Astrocyte (in vitro differentiated cells and primary cell): ENCODE data around the gene EDEM3. TPM values are rescaled to one million over a fixed set of nuclear protein-coding genes. Genes with fewer than 3 reads are reported as not detected.

ENCODE experiments used
- DNase-seq: peaks from one replicate; pipeline ENCODE4 v3.0.0-alpha.2; 2010; ENCODE audit warnings: low read depth
- FAIRE-seq: peaks from 2 replicates; lab custom pipeline; 2011; peaks lifted over from hg19 to GRCh38; lab: Jason Lieb, UNC
- H2AFZ ChIP-seq: 2 replicates; pipeline ENCODE4 v1.6.0; 2012; ENCODE audit warnings: low read depth, low read length, inconsistent platforms
- H3K27ac ChIP-seq: 2 replicates; pipeline ENCODE4 v1.5.1; 2011; ENCODE audit warnings: low read depth, low read length, inconsistent platforms
- H3K27me3 ChIP-seq: 2 replicates; pipeline ENCODE4 v1.6.0; 2011; ENCODE audit warnings: low read length, inconsistent platforms; ENCODE audit not compliant: insufficient read depth
- H3K36me3 ChIP-seq: 2 replicates; pipeline ENCODE4 v1.5.1; 2011; ENCODE audit warnings: low read length, inconsistent platforms; ENCODE audit not compliant: insufficient read depth
- H3K4me1 ChIP-seq: 2 replicates; pipeline ENCODE4 v1.5.1; 2011; ENCODE audit warnings: low read length, inconsistent platforms; ENCODE audit not compliant: insufficient read depth
- H3K4me2 ChIP-seq: 2 replicates; pipeline ENCODE4 v1.6.0; 2012; ENCODE audit warnings: low read length, inconsistent platforms
- H3K4me3 ChIP-seq: 2 replicates; pipeline ENCODE4 v1.5.1; 2011; ENCODE audit warnings: low read depth, mild to moderate bottlenecking, low read length, inconsistent platforms; ENCODE audit not compliant: insufficient read depth
- H3K79me2 ChIP-seq: 2 replicates; pipeline ENCODE4 v1.6.0; 2012; ENCODE audit warnings: mild to moderate bottlenecking, low read length, inconsistent platforms; ENCODE audit not compliant: insufficient read depth
- H3K9ac ChIP-seq: 2 replicates; pipeline ENCODE4 v1.6.0; 2012; ENCODE audit warnings: mild to moderate bottlenecking, low read length, inconsistent platforms
- H3K9me3 ChIP-seq: 2 replicates; pipeline ENCODE4 v1.5.1; 2012; ENCODE audit warnings: low read depth, mild to moderate bottlenecking, low read length, inconsistent platforms; ENCODE audit not compliant: insufficient read depth
- H4K20me1 ChIP-seq: 2 replicates; pipeline ENCODE4 v1.6.0; 2012; ENCODE audit warnings: low read length, inconsistent platforms; ENCODE audit not compliant: insufficient read depth
- H3K27ac Mint-ChIP-seq: one replicate; pipeline ENCODE4 v1.8.0; 2021; ENCODE audit warnings: mild to moderate bottlenecking, mixed read lengths; ENCODE audit not compliant: unreplicated experiment
- H3K27me3 Mint-ChIP-seq: one replicate; pipeline ENCODE4 v1.8.0; 2021; ENCODE audit warnings: low read depth, mixed read lengths; ENCODE audit not compliant: unreplicated experiment
- H3K36me3 Mint-ChIP-seq: one replicate; pipeline ENCODE4 v1.8.0; 2021; ENCODE audit warnings: low read depth, mixed read lengths; ENCODE audit not compliant: unreplicated experiment
- H3K4me1 Mint-ChIP-seq: one replicate; pipeline ENCODE4 v1.8.0; 2021; ENCODE audit warnings: low read depth, mixed read lengths; ENCODE audit not compliant: unreplicated experiment
- H3K4me3 Mint-ChIP-seq: one replicate; pipeline ENCODE4 v1.8.0; 2021; ENCODE audit warnings: mild to moderate bottlenecking, moderate library complexity, mixed read lengths; ENCODE audit not compliant: unreplicated experiment
- H3K9me3 Mint-ChIP-seq: one replicate; pipeline ENCODE4 v1.8.0; 2021; ENCODE audit warnings: mild to moderate bottlenecking, mixed read lengths; ENCODE audit not compliant: unreplicated experiment
- CTCF ChIP-seq: IDR thresholded peaks from 2 replicates; pipeline ENCODE4 v1.5.1; 2011; ENCODE audit warnings: low read depth, mild to moderate bottlenecking, inconsistent platforms, low read length, moderate library complexity; ENCODE audit not compliant: insufficient read depth
- EZH2 ChIP-seq: IDR thresholded peaks from 2 replicates; pipeline ENCODE4 v1.6.1; 2012; ENCODE audit warnings: mild to moderate bottlenecking, low read length, inconsistent platforms; ENCODE audit not compliant: insufficient read depth
- total RNA-seq: library from RNA; stranded (reverse); gene quantifications from 2 replicates; pipeline ENCODE4 v1.2.1, GENCODE V29; 2021

Gene EDEM3
- total RNA-seq, 1 donor from 2014 or later: 36.7 TPM

- Histone ChIP-seq H3K27ac (no peak overlapping the region), H3K9me3 (no peaks in the 10 kb centered on the region), H3K4me3 (no peak overlapping the region), H2AFZ (no peak overlapping the region), H3K9ac (no peak overlapping the region), H3K27me3 (no peaks in the 10 kb centered on the region), H3K4me2 (no peak overlapping the region), H3K36me3 (no peaks in the 10 kb centered on the region), H4K20me1 (no peaks in the 10 kb centered on the region), H3K79me2 (no peaks in the 10 kb centered on the region), H3K4me1 (no peaks in the 10 kb centered on the region)
- H3K4me3 Mint-ChIP-seq: no peak overlapping the region
- peaks cover 10% of the 10 kb centered on the region for H3K27me3 Mint-ChIP-seq
- no peaks in the 10 kb centered on the region for H3K9me3 Mint-ChIP-seq
- no peaks in the 10 kb centered on the region for H3K4me1 Mint-ChIP-seq
- H3K36me3 Mint-ChIP-seq: peaks cover 2% of the 10 kb centered on the region
- TF ChIP-seq EZH2 (no peak), CTCF (no peak)
- H3K27ac Mint-ChIP-seq: no peak overlapping the region
- no peak for FAIRE-seq
- peak; percentile 46 for DNase-seq
These were observed 111.0 kb downstream of the EDEM3 start for GRCh38 chr1:184643661-184644060.

GRCh38 chr1:184641894-184642293 lies 112.8 kb downstream of the EDEM3 start:
- no peak overlapping the region for H3K9ac ChIP-seq
- H3K4me3 Mint-ChIP-seq: no peak overlapping the region
- no peaks in the 10 kb centered on the region for H3K36me3 Mint-ChIP-seq
- no peaks in the 10 kb centered on the region for H3K4me1 Mint-ChIP-seq
- no peak overlapping the region for H3K4me2 ChIP-seq
- H3K36me3 ChIP-seq: no peaks in the 10 kb centered on the region
- no peaks in the 10 kb centered on the region for H3K9me3 Mint-ChIP-seq
- H4K20me1 ChIP-seq: no peaks in the 10 kb centered on the region
- no peaks in the 10 kb centered on the region for H3K9me3 ChIP-seq
- no peak overlapping the region for H3K27ac Mint-ChIP-seq
- no peak for FAIRE-seq
- no peak overlapping the region for H2AFZ ChIP-seq
- TF ChIP-seq CTCF (no peak), EZH2 (no peak)
- no peaks in the 10 kb centered on the region for H3K27me3 ChIP-seq
- no peaks in the 10 kb centered on the region for H3K79me2 ChIP-seq
- no peaks in the 10 kb centered on the region for H3K4me1 ChIP-seq
- H3K27me3 Mint-ChIP-seq: peaks cover 8% of the 10 kb centered on the region
- no peak overlapping the region for H3K4me3 ChIP-seq
- no peak overlapping the region for H3K27ac ChIP-seq
- DNase-seq: no peak

- FAIRE-seq: no peak
- H2AFZ ChIP-seq: no peak overlapping the region
- no peaks in the 10 kb centered on the region for H3K27me3 ChIP-seq
- H3K9me3 ChIP-seq: no peaks in the 10 kb centered on the region
- H3K4me2 ChIP-seq: no peak overlapping the region
- no peak for TF ChIP-seq EZH2
- no peak for TF ChIP-seq CTCF
- H3K9me3 Mint-ChIP-seq: no peaks in the 10 kb centered on the region
- H3K36me3 ChIP-seq: no peaks in the 10 kb centered on the region
- H3K27ac Mint-ChIP-seq: no peak overlapping the region
- H4K20me1 ChIP-seq: no peaks in the 10 kb centered on the region
- no peak overlapping the region for H3K9ac ChIP-seq
- H3K27me3 Mint-ChIP-seq: peaks cover 8% of the 10 kb centered on the region
- H3K4me1 Mint-ChIP-seq: peaks cover 1% of the 10 kb centered on the region
- H3K79me2 ChIP-seq: no peaks in the 10 kb centered on the region
- H3K4me3 ChIP-seq: no peak overlapping the region
- no peaks in the 10 kb centered on the region for H3K4me1 ChIP-seq
- no peak overlapping the region for H3K27ac ChIP-seq
- no peaks in the 10 kb centered on the region for H3K36me3 Mint-ChIP-seq
- H3K4me3 Mint-ChIP-seq: no peak overlapping the region
- DNase-seq: no peak
These were observed 114.2 kb downstream of the EDEM3 start for GRCh38 chr1:184640505-184640904.

Other genes with a start within 250 kb of the EDEM3 start
- 8.8 and 9.1 TPM in 2 replicates for gene NIBAN1, start 219.7 kb upstream of the EDEM3 start, total RNA-seq